Liver (tissue), 9 donors: Measurements from ENCODE around the gene ASPA. TPM values are rescaled to one million over a fixed set of nuclear protein-coding genes. Genes with fewer than 3 reads are reported as not detected.

ENCODE experiments used
- DNase-seq: peaks from one replicate; pipeline ENCODE4 v3.0.0-alpha.2; 2017; ENCODE audit warnings: low spot score
- H3K27ac ChIP-seq, 2 donors: one replicate each; pipeline ENCODE4 v1.7.0; 2013; ENCODE audit warnings: inconsistent platforms in 2 of 2, low read length in 2 of 2, control low read depth in 1 of 2, low read depth in 1 of 2, mild to moderate bottlenecking in 1 of 2
- H3K27me3 ChIP-seq, 4 donors: one replicate each; pipeline versions ENCODE4 v1.6.1 to v1.7.0; 2013; ENCODE audit warnings: low read length in 3 of 4, inconsistent platforms in 1 of 4, mild to moderate bottlenecking in 1 of 4, moderate library complexity in 1 of 4; ENCODE audit not compliant: control insufficient read depth in 4 of 4, insufficient read depth in 4 of 4
- H3K36me3 ChIP-seq, 4 donors: one replicate each; pipeline versions ENCODE4 v1.6.1 to v1.7.0; 2013; ENCODE audit warnings: low read length in 3 of 4, mild to moderate bottlenecking in 3 of 4, low read depth in 1 of 4, moderate library complexity in 1 of 4; ENCODE audit not compliant: control insufficient read depth in 4 of 4, insufficient read depth in 3 of 4
- H3K4me1 ChIP-seq, 4 donors: one replicate each; pipeline versions ENCODE4 v1.6.1 to v1.7.0; 2013; ENCODE audit warnings: low read length in 3 of 4, mild to moderate bottlenecking in 3 of 4, moderate library complexity in 1 of 4; ENCODE audit not compliant: control insufficient read depth in 4 of 4, insufficient read depth in 4 of 4
- H3K4me3 ChIP-seq, 3 donors: one replicate each; pipeline versions ENCODE4 v1.6.1 to v1.7.0; 2013; ENCODE audit warnings: low read length in 3 of 3, control low read depth in 1 of 3, low read depth in 1 of 3, mild to moderate bottlenecking in 1 of 3
- H3K9ac ChIP-seq, 2 donors: one replicate each; pipeline ENCODE4 v1.7.0; 2013; ENCODE audit warnings: low read length in 2 of 2, mild to moderate bottlenecking in 2 of 2, moderate library complexity in 2 of 2, control low read depth in 1 of 2, low read depth in 1 of 2
- H3K9me3 ChIP-seq, 4 donors: one replicate each; pipeline versions ENCODE4 v1.6.1 to v1.7.0; 2013; ENCODE audit warnings: low read length in 3 of 4; ENCODE audit not compliant: control insufficient read depth in 4 of 4
- ATF3 ChIP-seq: IDR thresholded peaks from 2 replicates; pipeline ENCODE4 v1.6.1; 2016; ENCODE audit warnings: antibody characterized with exemption
- EGR1 ChIP-seq, 2 donors: IDR thresholded peaks; 2 replicates each; pipeline ENCODE4 v1.6.1; 2016 to 2018; ENCODE audit warnings: antibody characterized with exemption in 2 of 2, low read depth in 2 of 2
- FOXA1 ChIP-seq: IDR thresholded peaks from 2 replicates; pipeline ENCODE4 v1.6.1; 2016; ENCODE audit warnings: antibody characterized with exemption
- FOXA2 ChIP-seq: IDR thresholded peaks from 2 replicates; pipeline ENCODE4 v1.6.1; 2016; ENCODE audit warnings: antibody characterized with exemption
- GABPA ChIP-seq, 2 donors: IDR thresholded peaks in 1 of 2; conservative IDR thresholded peaks in 1 of 2; 2 replicates each; pipeline ENCODE4 v1.6.1; 2016; ENCODE audit warnings: antibody characterized with exemption in 2 of 2, mild to moderate bottlenecking in 1 of 2, moderate library complexity in 1 of 2
- HNF4A ChIP-seq, 2 donors: conservative IDR thresholded peaks; 2 replicates each; pipeline ENCODE4 v1.6.1; 2016; ENCODE audit warnings: antibody characterized with exemption in 2 of 2, mild to moderate bottlenecking in 2 of 2
- HNF4G ChIP-seq: IDR thresholded peaks from 2 replicates; pipeline ENCODE4 v1.6.1; 2016; ENCODE audit warnings: antibody characterized with exemption
- JUND ChIP-seq, 2 donors: IDR thresholded peaks; 2 replicates each; pipeline ENCODE4 v1.6.1; 2016; ENCODE audit warnings: antibody characterized with exemption in 2 of 2
- NR2F2 ChIP-seq: IDR thresholded peaks from 2 replicates; pipeline ENCODE4 v1.6.1; 2016; ENCODE audit warnings: antibody characterized with exemption
- RAD21 ChIP-seq, 2 donors: IDR thresholded peaks; 2 replicates each; pipeline ENCODE4 v1.6.1; 2016; ENCODE audit warnings: antibody characterized with exemption in 2 of 2, mild to moderate bottlenecking in 2 of 2
- RXRA ChIP-seq, 2 donors: IDR thresholded peaks; 2 replicates each; pipeline ENCODE4 v1.6.1; 2017 to 2018; ENCODE audit warnings: antibody characterized with exemption in 2 of 2, mild to moderate bottlenecking in 1 of 2
- SP1 ChIP-seq: IDR thresholded peaks from 2 replicates; pipeline ENCODE4 v1.6.1; 2018; ENCODE audit warnings: antibody characterized with exemption, mild to moderate bottlenecking
- TAF1 ChIP-seq: conservative IDR thresholded peaks from 2 replicates; pipeline ENCODE4 v1.6.1; 2016; ENCODE audit warnings: antibody characterized with exemption, mild to moderate bottlenecking
- YY1 ChIP-seq: IDR thresholded peaks from 2 replicates; pipeline ENCODE4 v1.6.1; 2016; ENCODE audit warnings: antibody characterized with exemption, mild to moderate bottlenecking
- ZBTB33 ChIP-seq: IDR thresholded peaks from 2 replicates; pipeline ENCODE4 v1.6.1; 2016; ENCODE audit warnings: antibody characterized with exemption
- WGBS: extraction: QIAGEN DNeasy Blood & Tissue Kit; methylation state at CpG from one replicate; pipeline ENCODE4 v1.1.7; 2013; 5-methylcytosine and 5-hydroxymethylcytosine counted together
- polyA plus RNA-seq, 2 donors: library from polyadenylated mRNA; stranded (reverse) in 1 of 2; unstranded in 1 of 2; fragments of 200-250 nt in 1 of 2; fragments of >200 nt in 1 of 2; fragmentation: Nextera tagmentation in 1 of 2; extraction: Ambion mirVana in 1 of 2; gene quantifications; one replicate each; pipeline versions ENCODE4 v1.2.1 to v1.2.3, GENCODE V29; 2013 to 2015
- total RNA-seq, 2 donors: library from RNA; depleted of rRNA; stranded (reverse); fragments of >200 nt; gene quantifications; one replicate each; pipeline ENCODE4 v1.2.3, GENCODE V29; 2014
- TF ChIP-seq, protein P1 (sequence below): IDR thresholded peaks from 2 replicates; pipeline ENCODE4 v1.6.1; 2016; ENCODE audit warnings: antibody characterized with exemption
- TF ChIP-seq, protein P2 (sequence below): IDR thresholded peaks from 2 replicates; pipeline ENCODE4 v1.6.1; 2016; ENCODE audit warnings: antibody characterized with exemption, mild to moderate bottlenecking
- donor health status: healthy.
- donor health status: healthy.
- donor health status: healthy.
- donor health status: healthy.
- donor health status: healthy.

The ASPA gene
- total and polyA plus RNA-seq, 4 donors: 0.89 to 4.7 (median 1.9) TPM

GRCh38 chr17:3528403-3528851 is 52.6 kb downstream of the ASPA start:
- H3K9me3 ChIP-seq: no peaks in the 10 kb centered on the region
- TF ChIP-seq GABPA (IDR thresholded peaks at IDR 0.05 in 1 of 2, conservative IDR thresholded peaks at IDR 0.05 in 1 of 2): no peak
- TF ChIP-seq YY1: no peak
- no peak for TF ChIP-seq FOXA2
- TF ChIP-seq RAD21 (IDR thresholded peaks at IDR 0.05): no peak
- no peak for TF ChIP-seq HNF4G
- TF ChIP-seq HNF4A (conservative IDR thresholded peaks at IDR 0.05): no peak
- no peak for TF ChIP-seq SP1
- TF ChIP-seq, protein P1, sequence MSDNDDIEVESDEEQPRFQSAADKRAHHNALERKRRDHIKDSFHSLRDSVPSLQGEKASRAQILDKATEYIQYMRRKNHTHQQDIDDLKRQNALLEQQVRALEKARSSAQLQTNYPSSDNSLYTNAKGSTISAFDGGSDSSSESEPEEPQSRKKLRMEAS: no peak
- no peak for TF ChIP-seq ZBTB33
- TF ChIP-seq ATF3: no peak
- no peak for TF ChIP-seq FOXA1
- TF ChIP-seq TAF1: no peak
- no peak for TF ChIP-seq JUND (IDR thresholded peaks at IDR 0.05)
- no peak for TF ChIP-seq EGR1 (IDR thresholded peaks at IDR 0.05; ENCODE audit: low read depth in 2 of 2)
- TF ChIP-seq NR2F2: no peak
- no peak for TF ChIP-seq RXRA (IDR thresholded peaks at IDR 0.05)
- no peak overlapping the region for H3K9ac ChIP-seq
- WGBS: 74% methylated on average over 14 of the region's 14 CpGs
- no peak overlapping the region for H3K27ac ChIP-seq
- H3K27me3 ChIP-seq: no peaks in the 10 kb centered on the region
- H3K36me3 ChIP-seq: no peaks in the 10 kb centered on the region
- H3K4me1 ChIP-seq: peaks cover 0 to 2% (median 0%) of the 10 kb centered on the region in 4 donors
- no peak overlapping the region for H3K4me3 ChIP-seq
- no peak for DNase-seq

- Histone ChIP-seq H3K27ac (no peak overlapping the region), H3K9me3 (no peaks in the 10 kb centered on the region), H3K9ac (no peak overlapping the region), H3K4me1 (peaks cover 0 to 2% (median 0%) of the 10 kb centered on the region in 4 donors), H3K27me3 (no peaks in the 10 kb centered on the region), H3K4me3 (no peak overlapping the region), H3K36me3 (no peaks in the 10 kb centered on the region)
- 71% methylated on average over 11 of the region's 11 CpGs for WGBS
- DNase-seq: no peak
- no peak for TF ChIP-seq YY1
- TF ChIP-seq FOXA2: no peak
- TF ChIP-seq, protein P2, sequence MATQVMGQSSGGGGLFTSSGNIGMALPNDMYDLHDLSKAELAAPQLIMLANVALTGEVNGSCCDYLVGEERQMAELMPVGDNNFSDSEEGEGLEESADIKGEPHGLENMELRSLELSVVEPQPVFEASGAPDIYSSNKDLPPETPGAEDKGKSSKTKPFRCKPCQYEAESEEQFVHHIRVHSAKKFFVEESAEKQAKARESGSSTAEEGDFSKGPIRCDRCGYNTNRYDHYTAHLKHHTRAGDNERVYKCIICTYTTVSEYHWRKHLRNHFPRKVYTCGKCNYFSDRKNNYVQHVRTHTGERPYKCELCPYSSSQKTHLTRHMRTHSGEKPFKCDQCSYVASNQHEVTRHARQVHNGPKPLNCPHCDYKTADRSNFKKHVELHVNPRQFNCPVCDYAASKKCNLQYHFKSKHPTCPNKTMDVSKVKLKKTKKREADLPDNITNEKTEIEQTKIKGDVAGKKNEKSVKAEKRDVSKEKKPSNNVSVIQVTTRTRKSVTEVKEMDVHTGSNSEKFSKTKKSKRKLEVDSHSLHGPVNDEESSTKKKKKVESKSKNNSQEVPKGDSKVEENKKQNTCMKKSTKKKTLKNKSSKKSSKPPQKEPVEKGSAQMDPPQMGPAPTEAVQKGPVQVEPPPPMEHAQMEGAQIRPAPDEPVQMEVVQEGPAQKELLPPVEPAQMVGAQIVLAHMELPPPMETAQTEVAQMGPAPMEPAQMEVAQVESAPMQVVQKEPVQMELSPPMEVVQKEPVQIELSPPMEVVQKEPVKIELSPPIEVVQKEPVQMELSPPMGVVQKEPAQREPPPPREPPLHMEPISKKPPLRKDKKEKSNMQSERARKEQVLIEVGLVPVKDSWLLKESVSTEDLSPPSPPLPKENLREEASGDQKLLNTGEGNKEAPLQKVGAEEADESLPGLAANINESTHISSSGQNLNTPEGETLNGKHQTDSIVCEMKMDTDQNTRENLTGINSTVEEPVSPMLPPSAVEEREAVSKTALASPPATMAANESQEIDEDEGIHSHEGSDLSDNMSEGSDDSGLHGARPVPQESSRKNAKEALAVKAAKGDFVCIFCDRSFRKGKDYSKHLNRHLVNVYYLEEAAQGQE: no peak
- no peak for TF ChIP-seq HNF4G
- TF ChIP-seq, protein P1: no peak
Measured at GRCh38 chr17:3528880-3529511, 53.2 kb downstream of the ASPA start.
